Stimulated activated CD8-positive, alpha-beta memory T cell treated with anti-CD3 and anti-CD28 coated beads, Interleukin-7, amount 100 ng/mL, for 1 hour (primary cell): Measurements from ENCODE around the gene CYP24A1.

Experiments
- DNase-seq, 2 donors: peaks; one replicate each; pipeline ENCODE4 v3.0.0-alpha.2; 2020; ENCODE audit warnings: low read depth in 2 of 2

Gene CYP24A1

GRCh38 chr20:54173653-54174456 is at the start of gene CYP24A1:
Gene CYP24A1, minus strand, starts transcription at chr20:54173986. Its CDS starts 407 bp downstream, at chr20:54173579.
- no peak for DNase-seq

- no peak for DNase-seq
These were observed 49.5 kb upstream of the CYP24A1 start for GRCh38 chr20:54223285-54223684.

- DNase-seq: no peak
These were observed 48.5 kb upstream of the CYP24A1 start for GRCh38 chr20:54221996-54222890.

GRCh38 chr20:54221353-54221752 is 47.6 kb upstream of the CYP24A1 start:
- DNase-seq: no peak

- no peak for DNase-seq
These were observed 46.9 kb upstream of the CYP24A1 start for GRCh38 chr20:54220722-54221121.

GRCh38 chr20:54219751-54220426 is 46.1 kb upstream of the CYP24A1 start:
- DNase-seq: no peak

- no peak for DNase-seq
These were observed 44.7 kb upstream of the CYP24A1 start for GRCh38 chr20:54218470-54218869.

GRCh38 chr20:54217762-54218161 is 44.0 kb upstream of the CYP24A1 start:
- DNase-seq: no peak

- no peak for DNase-seq
These were observed 41.5 kb upstream of the CYP24A1 start for GRCh38 chr20:54215157-54215789.

GRCh38 chr20:54214566-54214965 is 40.8 kb upstream of the CYP24A1 start:
- DNase-seq: no peak

GRCh38 chr20:54212871-54213270 is 39.1 kb upstream of the CYP24A1 start:
- no peak for DNase-seq

GRCh38 chr20:54212226-54212625 is 38.4 kb upstream of the CYP24A1 start:
- no peak for DNase-seq

GRCh38 chr20:54209216-54209813 is 35.5 kb upstream of the CYP24A1 start:
- DNase-seq: no peak

GRCh38 chr20:54208548-54209176 is 34.9 kb upstream of the CYP24A1 start:
- DNase-seq: no peak

- peak; percentile 37 to 48 for DNase-seq
These were observed 34.2 kb upstream of the CYP24A1 start, which contains the start of gene PFDN4 for GRCh38 chr20:54207743-54208547. Gene PFDN4, plus strand, starts transcription at chr20:54208087. Its CDS starts 14 bp downstream, at chr20:54208101.

- DNase-seq: no peak
These were observed 33.4 kb upstream of the CYP24A1 start for GRCh38 chr20:54207053-54207742.

GRCh38 chr20:54205450-54205849 is 31.7 kb upstream of the CYP24A1 start:
- DNase-seq: no peak

GRCh38 chr20:54204481-54204880 is 30.7 kb upstream of the CYP24A1 start:
- no peak for DNase-seq

GRCh38 chr20:54204063-54204462 is 30.3 kb upstream of the CYP24A1 start:
- DNase-seq: no peak
